HG02885 (cell line): ENCODE measurements around the gene TCEA2.
"Not testable (repeated sequence)": the region's sequence is repeated elsewhere in the genome, so short reads cannot be mapped to it uniquely, and the experiment has no call there.

Experiments used
- ATAC-seq: cut with Tn5 transposase; IDR thresholded peaks from one replicate; pipeline ENCODE4 v1.9.1; 2021; ENCODE audit warnings: mild to moderate bottlenecking; ENCODE audit not compliant: unreplicated experiment, poor library complexity

TCEA2 gene

DNA sequence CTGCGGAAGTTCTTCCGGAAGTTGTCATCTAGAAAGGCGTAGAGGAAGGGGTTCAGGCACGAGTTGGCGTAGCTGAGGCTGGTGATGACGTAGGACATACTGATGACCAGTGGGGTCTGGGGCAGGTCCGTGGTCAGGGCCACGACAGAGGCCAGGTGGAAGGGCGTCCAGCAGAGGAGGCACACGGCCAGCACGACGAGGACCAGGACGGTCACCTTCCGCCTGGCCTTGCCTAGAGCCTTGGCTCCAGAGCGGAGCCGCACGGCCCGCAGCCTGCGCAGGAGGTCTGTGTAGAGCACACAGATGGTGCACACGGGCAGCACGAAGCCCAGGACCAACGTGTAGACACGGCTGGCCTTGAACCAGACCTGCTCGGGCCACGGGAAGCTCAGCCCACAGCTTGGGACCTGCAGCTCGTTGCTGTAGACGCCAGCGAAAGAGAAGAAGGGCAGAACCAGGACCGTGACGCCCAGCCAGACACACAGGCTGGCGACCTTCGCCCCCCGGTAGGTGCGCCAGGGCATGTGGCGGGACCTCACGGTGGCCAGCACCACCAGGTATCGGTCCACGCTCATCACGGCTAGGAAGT lies 42.9 kb downstream of the TCEA2 start:
- ATAC-seq, result no peak

- no peak for ATAC-seq
Observed at GRCh38 chr20:64106435-64106961, 43.5 kb downstream of the TCEA2 start.

GRCh38 chr20:64106981-64107735 lies 44.2 kb downstream of the TCEA2 start, which contains the start of gene NPBWR2:
NPBWR2 (minus strand) TSS chr20:64107565; CDS start chr20:64106831, 734 bp downstream.
- ATAC-seq, result no peak

- ATAC-seq, result no peak
Observed at GRCh38 chr20:64107736-64108457, 44.9 kb downstream of the TCEA2 start.

DNA sequence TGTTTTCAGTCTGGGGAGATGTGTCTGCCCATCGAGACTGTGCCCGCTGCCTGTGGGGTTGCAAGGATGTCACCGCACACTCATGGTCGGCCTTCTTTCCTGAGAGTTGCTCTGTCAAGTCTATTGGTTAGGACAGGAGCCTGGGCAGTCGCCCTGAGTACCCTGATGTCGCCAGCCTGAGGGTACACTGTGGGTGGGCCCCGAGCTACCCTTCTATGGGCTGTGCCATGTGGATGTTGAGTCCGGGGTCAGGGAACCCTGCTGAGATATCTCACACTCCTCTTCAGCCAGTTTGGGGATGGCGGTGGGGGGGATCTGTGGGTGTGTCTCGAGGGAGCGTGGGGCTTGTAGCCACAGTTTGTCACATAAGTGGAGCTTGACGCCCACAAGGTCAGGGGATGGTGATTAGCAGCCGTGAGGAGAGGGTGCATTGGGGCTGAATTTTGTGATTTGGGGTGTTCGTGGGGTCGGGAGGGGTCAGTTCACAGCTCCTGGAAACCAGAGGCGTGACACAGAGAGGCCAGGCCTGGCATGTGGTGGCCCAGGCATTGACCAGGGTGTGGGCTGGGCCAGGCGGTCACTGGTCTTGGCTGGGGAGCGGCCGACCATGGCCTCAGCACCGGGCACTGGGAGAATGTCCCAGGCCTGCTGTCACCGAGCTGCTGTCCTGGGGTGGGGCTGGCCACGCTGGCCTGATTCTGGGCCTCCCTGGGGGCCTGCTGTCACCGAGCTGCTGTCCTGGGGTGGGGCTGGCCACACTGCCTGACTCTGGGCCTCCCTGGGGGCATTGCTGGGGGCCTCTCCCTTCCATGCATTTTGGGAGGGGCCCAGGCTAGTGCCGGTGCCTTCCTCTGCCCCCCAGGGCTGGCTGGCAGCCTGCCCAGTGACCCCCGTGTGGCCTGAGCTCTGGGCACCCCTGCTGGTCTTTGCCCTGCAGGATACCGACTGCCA lies 46.0 kb downstream of the TCEA2 start:
- ATAC-seq, result no peak

DNA sequence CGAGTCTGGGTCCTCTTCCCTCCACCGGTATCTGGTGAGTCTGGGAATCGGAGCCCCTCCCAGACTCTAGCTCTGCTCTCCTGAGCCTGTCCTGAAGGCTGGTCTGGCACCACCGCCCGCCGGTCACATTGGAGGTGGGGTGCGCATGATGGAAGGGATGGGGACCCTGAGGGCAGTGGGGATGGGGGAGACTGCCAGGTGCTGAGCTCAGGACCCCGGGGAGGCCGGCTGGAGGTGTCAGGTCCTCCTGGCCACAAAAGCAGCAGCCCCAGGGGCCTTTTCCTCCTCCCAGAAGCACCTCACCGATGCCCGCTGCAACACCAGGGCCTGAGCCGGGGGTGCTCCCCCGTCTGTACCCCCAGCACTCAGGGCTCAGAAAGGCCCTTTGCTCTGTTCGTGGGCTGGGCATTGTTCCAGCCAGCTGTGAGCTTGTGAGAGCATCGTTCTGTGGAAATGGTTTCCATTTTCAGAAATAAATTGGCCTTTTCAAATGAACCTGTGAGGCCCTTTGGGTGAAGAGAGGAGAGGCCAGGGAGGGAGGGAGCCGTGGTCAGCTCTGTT lies 46.9 kb downstream of the TCEA2 start:
- ATAC-seq, result no peak

GRCh38 chr20:64110411-64111068 lies 47.5 kb downstream of the TCEA2 start:
- ATAC-seq, result no peak

DNA sequence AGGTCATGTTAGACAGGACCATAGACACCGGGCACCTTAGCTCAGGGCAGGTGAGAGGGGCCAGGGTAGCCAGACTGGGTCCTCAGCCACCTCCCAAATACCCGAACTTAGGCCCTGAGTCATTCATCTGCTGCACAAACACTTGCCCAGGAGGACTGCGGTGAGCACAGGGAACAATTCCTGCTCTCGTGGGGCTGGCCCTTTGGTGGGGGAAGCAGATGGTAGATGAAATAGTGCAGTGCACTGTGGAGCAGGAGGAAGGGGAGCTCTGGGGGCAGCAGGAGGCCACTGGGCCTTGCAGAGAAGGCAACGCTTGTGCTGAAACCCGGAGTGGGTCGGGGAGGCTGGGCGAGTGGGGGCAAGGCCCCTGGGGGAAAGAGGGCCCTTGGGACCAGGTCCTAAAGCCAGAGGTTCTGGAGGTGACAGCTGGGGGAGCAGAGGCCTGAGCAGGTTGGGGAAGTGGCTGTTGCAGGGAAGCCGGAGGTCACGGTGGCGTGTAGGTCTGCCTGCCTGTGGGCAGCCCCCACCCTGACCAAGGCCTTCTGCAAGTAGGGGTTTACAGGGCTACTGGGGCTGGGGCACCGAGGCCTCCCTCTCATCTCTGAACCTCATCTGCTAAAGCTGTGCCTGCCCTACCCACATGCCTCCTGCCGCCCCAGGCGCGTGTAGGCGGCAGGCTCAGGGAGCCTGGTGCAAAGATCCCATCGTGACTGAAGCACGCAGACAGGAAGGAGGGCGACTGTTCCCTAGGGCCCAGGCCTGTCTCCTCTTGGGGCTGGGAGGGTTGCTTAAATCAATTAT lies 49.0 kb downstream of the TCEA2 start:
- ATAC-seq, result no peak

DNA sequence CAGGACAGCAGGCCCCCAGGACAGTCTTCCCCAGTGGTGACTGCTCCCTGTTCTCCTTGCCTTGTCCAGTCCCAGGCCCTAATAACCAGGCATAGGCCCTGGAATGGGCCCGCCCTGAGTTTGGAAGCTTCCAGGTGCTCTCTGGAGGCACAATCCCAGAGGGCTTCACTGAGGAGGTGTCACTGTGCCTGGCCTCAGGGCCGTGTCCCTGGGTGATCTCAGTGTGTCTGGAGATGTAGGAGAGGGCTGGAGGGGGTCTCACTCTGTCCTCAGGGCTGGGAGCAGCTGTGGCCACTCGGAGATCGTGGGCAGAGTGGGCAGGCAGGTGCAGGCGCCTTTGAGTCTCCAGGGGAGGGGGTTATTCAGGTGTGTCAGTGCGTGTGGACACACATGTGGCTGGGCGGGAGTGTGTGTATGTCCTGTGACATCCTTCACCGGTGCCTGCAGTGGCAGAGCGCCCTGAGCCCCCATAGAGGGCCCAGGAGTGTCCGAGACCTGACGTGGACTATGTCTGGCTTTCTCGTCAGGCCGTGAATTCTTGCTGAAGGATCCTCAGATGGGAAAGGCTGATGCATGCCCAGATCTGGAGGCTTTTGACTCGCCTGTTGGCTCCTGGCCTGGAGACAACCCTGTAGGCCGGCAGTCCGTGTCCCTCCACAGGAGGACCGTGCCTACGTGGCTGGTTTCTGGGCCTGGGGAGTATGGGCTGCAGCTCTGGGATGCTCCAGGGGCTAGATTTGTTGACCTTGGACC lies 49.9 kb downstream of the TCEA2 start:
- ATAC-seq, result no peak

DNA sequence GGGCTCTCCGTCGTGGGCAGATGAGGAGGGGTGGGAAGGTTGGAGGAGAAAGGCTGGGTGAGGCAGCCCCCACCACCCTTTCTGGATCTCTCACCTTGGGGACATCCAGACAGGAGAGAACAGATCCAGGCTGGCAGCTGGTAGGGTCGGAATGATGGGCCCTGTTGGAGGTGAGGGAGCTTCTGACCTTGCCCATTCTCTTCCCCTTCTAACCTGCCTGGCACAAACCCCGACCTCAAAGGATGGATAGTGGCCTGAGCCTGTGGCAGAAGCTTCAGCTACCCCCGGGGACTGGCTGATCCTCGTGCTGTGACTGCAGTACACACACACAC lies 50.4 kb downstream of the TCEA2 start:
- ATAC-seq, result no peak

DNA sequence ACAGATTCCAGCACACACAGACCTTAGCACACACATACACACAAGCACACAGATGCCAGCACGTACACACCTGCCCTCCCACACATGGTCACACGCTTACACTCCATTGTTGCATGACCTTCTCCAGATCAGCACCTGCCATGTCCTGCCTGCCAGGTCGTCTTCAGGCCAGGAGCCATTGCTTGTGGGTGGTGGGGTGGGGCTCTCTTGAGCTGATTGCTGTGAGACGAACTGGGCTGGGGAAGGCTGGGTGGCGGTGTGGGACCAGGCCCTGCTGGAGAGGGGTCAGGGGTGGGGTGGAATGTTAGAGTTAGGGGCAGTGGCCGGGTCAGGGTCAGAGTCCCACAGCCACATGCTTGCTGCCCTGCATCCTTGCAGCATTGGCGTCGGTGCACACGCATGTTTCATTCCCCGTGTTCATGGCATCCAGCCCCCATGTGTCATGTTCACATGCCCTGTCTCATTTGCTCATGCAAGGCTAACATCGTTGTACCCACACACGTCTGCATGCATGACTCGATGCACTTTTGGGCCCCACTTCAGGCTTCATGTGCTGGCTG lies 50.9 kb downstream of the TCEA2 start:
- ATAC-seq, result no peak

DNA sequence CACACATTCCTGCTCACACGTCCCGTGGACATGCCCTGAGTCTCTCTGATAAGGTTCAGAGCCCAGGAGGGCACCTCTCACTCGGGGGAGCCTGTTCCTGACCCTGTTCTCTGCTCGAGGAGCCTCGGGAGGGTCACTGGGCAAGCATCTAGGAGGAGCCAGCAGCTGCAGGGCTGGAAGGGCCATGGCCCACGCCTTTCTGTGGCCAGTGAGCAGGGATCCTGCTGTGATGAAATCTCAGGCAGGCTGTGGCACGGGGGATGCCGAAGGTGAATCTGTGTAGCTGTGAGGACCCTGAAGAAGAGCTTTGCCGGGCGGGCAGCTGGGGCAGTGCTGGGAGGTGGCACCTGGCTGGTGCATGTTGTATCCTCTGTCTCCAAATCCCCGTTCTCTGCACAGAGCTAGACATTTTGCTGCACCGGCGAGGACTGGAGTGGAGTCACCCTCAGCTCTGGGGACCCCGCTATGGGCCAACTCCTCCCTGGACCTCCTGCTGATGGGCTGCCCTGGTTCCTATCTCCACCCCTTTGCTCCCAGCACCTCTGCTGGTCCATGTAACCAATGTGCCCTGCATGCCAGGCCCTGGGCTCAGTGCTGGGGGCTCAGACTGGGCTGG lies 51.5 kb downstream of the TCEA2 start:
- no peak for ATAC-seq

GRCh38 chr20:64115171-64115911 lies 52.3 kb downstream of the TCEA2 start:
- ATAC-seq, result no peak

GRCh38 chr20:64116016-64116415 lies 53.0 kb downstream of the TCEA2 start:
- no peak for ATAC-seq

GRCh38 chr20:64116541-64117431 lies 53.8 kb downstream of the TCEA2 start:
- no peak for ATAC-seq

DNA sequence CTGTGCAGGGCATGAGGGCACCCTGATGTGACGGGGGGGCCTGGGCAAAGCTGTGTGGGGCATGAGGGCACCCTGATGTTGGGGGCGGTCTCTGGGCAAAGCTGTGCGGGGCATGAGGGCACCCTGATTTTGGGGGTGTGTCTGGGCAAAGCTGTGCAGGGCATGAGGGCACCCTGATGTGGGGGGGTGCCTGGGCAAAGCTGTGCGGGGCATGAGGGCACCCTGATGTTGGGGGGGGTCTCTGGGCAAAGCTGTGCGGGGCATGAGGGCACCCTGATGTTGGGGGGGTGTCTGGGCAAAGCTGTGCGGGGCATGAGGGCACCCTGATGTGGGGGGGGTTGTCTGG lies 54.4 kb downstream of the TCEA2 start:
- not testable (repeated sequence) for ATAC-seq
